ENCODE results near the gene TMUB1.

TMUB1 gene

GRCh38 chr7:151123158-151123821 lies 40.0 kb upstream of the TMUB1 start:
- no peak overlapping the region for H3K4me3 ChIP-seq (replicated peaks; ENCODE audit: low read depth, low read length)
- no peak for DNase-seq (ENCODE audit: extremely low read depth, insufficient read length)
- peaks cover 12% of the 10 kb centered on the region for H3K36me3 ChIP-seq (ENCODE audit: control insufficient read depth, insufficient read depth, low read length)
- H3K27me3 ChIP-seq (replicated peaks; ENCODE audit: control insufficient read depth, insufficient read depth, low read length) = no peaks in the 10 kb centered on the region
- TF ChIP-seq, protein P1, sequence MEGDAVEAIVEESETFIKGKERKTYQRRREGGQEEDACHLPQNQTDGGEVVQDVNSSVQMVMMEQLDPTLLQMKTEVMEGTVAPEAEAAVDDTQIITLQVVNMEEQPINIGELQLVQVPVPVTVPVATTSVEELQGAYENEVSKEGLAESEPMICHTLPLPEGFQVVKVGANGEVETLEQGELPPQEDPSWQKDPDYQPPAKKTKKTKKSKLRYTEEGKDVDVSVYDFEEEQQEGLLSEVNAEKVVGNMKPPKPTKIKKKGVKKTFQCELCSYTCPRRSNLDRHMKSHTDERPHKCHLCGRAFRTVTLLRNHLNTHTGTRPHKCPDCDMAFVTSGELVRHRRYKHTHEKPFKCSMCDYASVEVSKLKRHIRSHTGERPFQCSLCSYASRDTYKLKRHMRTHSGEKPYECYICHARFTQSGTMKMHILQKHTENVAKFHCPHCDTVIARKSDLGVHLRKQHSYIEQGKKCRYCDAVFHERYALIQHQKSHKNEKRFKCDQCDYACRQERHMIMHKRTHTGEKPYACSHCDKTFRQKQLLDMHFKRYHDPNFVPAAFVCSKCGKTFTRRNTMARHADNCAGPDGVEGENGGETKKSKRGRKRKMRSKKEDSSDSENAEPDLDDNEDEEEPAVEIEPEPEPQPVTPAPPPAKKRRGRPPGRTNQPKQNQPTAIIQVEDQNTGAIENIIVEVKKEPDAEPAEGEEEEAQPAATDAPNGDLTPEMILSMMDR (IDR thresholded peaks at IDR 0.05; ENCODE audit: insufficient read depth, low read length, poor library complexity, severe bottlenecking) = no peak

GRCh38 chr7:151122796-151123157 lies 39.5 kb upstream of the TMUB1 start:
- Histone ChIP-seq H3K27me3 (replicated peaks; ENCODE audit: control insufficient read depth, insufficient read depth, low read length) (no peaks in the 10 kb centered on the region), H3K4me3 (replicated peaks; ENCODE audit: low read depth, low read length) (no peak overlapping the region), H3K36me3 (ENCODE audit: control insufficient read depth, insufficient read depth, low read length) (peaks cover 14% of the 10 kb centered on the region)
- TF ChIP-seq, protein P1 (IDR thresholded peaks at IDR 0.05; ENCODE audit: insufficient read depth, low read length, poor library complexity, severe bottlenecking) = no peak
- DNase-seq (ENCODE audit: extremely low read depth, insufficient read length) = no peak

- Histone ChIP-seq H3K27me3 (replicated peaks; ENCODE audit: control insufficient read depth, insufficient read depth, low read length) (no peaks in the 10 kb centered on the region), H3K4me3 (replicated peaks; ENCODE audit: low read depth, low read length) (no peak overlapping the region), H3K36me3 (ENCODE audit: control insufficient read depth, insufficient read depth, low read length) (peaks cover 14% of the 10 kb centered on the region)
- TF ChIP-seq, protein P1 (IDR thresholded peaks at IDR 0.05; ENCODE audit: insufficient read depth, low read length, poor library complexity, severe bottlenecking) = no peak
- no peak for DNase-seq (ENCODE audit: extremely low read depth, insufficient read length)
Measured at GRCh38 chr7:151122276-151122675, 39.0 kb upstream of the TMUB1 start.

DNA sequence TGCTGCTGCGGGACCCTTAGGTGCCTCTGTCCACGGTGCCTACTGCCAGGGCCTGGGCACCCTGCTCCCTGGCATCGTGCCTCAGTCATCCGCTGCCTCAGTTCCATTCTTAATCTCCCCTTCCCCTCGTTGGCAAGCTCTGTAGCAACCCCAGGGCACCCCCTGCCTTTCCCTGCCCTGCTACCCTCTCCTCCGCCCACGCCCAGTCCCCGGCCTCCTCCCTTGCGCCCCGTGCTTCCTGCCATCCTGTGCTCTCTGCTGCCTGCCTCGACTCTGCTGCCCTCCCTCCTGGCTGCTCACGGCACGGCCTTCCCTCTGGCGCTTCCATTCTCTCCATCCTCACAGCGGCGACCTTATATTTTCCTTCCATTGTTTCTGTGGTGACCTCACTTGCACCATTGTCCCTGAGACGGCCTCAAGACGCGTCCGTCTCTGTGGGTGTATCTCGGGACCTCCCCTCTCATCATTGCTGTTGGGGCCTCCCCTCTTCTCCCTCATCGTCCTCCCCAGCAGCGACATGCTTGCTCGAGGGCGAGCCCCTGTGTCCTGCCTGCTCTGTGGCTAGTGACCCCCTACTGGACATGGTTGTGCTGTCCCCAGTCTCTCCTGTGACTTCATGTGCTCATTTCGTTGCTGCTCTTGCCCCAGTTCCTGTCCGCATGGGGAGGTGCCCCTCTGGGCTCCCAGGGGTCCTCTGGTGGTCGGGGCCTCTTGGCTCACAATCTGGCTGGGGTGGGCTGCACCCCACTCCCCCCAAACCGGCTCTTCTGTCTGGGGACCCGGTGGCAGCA lies 38.3 kb upstream of the TMUB1 start:
- TF ChIP-seq, protein P1 (IDR thresholded peaks at IDR 0.05; ENCODE audit: insufficient read depth, low read length, poor library complexity, severe bottlenecking) = no peak
- Histone ChIP-seq H3K27me3 (replicated peaks; ENCODE audit: control insufficient read depth, insufficient read depth, low read length) (no peaks in the 10 kb centered on the region), H3K36me3 (ENCODE audit: control insufficient read depth, insufficient read depth, low read length) (peaks cover 14% of the 10 kb centered on the region), H3K4me3 (replicated peaks; ENCODE audit: low read depth, low read length) (no peak overlapping the region)
- no peak for DNase-seq (ENCODE audit: extremely low read depth, insufficient read length)

DNA sequence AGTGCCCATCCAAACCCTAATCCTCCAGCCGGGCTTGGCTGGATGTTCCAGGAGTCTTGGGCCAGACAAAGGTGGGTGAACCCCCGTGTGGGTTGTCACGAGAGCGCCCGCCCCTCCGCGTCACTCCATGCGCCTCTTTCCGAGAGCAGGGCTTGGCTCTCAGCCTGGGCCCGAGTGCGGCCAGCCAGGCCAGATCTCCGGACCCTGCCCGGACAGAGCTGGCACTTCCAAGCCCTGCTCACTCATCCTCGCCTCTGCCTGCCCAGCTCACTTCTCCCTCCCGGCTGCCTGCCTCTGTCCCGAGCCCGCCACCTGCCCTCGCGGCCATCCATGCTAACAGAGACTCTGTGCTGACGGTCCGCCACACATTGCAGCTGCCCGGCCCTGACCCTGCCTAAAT lies 37.6 kb upstream of the TMUB1 start:
- H3K36me3 ChIP-seq (ENCODE audit: control insufficient read depth, insufficient read depth, low read length) = peaks cover 14% of the 10 kb centered on the region
- DNase-seq (ENCODE audit: extremely low read depth, insufficient read length) = no peak
- TF ChIP-seq, protein P1 (IDR thresholded peaks at IDR 0.05; ENCODE audit: insufficient read depth, low read length, poor library complexity, severe bottlenecking) = no peak
- H3K4me3 ChIP-seq (replicated peaks; ENCODE audit: low read depth, low read length) = no peak overlapping the region
- no peaks in the 10 kb centered on the region for H3K27me3 ChIP-seq (replicated peaks; ENCODE audit: control insufficient read depth, insufficient read depth, low read length)
